ENCODE data around the gene PRM2.
A peak's percentile ranks its signal among the peaks of the same experiment; 100 is the strongest.
"Not testable (repeated sequence)": the region's sequence is repeated elsewhere in the genome, so short reads cannot be mapped to it uniquely, and the experiment has no call there.

Gene PRM2

GRCh38 chr16:11307639-11308492 is 31.6 kb upstream of the PRM2 start:
- DNase-seq: no peak

GRCh38 chr16:11306997-11307638 is 30.8 kb upstream of the PRM2 start:
- peak; percentile 24 for DNase-seq

GRCh38 chr16:11306381-11306780 is 30.1 kb upstream of the PRM2 start:
- no peak for DNase-seq

- peak; percentile 58 for DNase-seq
Observed at GRCh38 chr16:11303405-11304138, 27.3 kb upstream of the PRM2 start.

GRCh38 chr16:11302977-11303376 is 26.7 kb upstream of the PRM2 start:
- no peak for DNase-seq

GRCh38 chr16:11301645-11302501 is 25.6 kb upstream of the PRM2 start:
- DNase-seq: no peak

- DNase-seq: no peak
Observed at GRCh38 chr16:11300560-11300892, 24.2 kb upstream of the PRM2 start.

GRCh38 chr16:11299865-11300559 is 23.7 kb upstream of the PRM2 start:
- no peak for DNase-seq

- DNase-seq: not testable (repeated sequence)
Observed at GRCh38 chr16:11298950-11299547, 22.8 kb upstream of the PRM2 start.

- no peak for DNase-seq
Observed at GRCh38 chr16:11298143-11298900, 22.0 kb upstream of the PRM2 start.

GRCh38 chr16:11297492-11298142 is 21.3 kb upstream of the PRM2 start:
- DNase-seq: peak; percentile 96

- no peak for DNase-seq
Observed at GRCh38 chr16:11296706-11297491, 20.6 kb upstream of the PRM2 start.

- DNase-seq: no peak
Observed at GRCh38 chr16:11296351-11296705, 20.0 kb upstream of the PRM2 start.

- no peak for DNase-seq
Observed at GRCh38 chr16:11295672-11296071, 19.4 kb upstream of the PRM2 start.

- DNase-seq: no peak
Observed at GRCh38 chr16:11292076-11292748, 15.9 kb upstream of the PRM2 start.

- no peak for DNase-seq
Observed at GRCh38 chr16:11291091-11291703, 14.9 kb upstream of the PRM2 start.

- no peak for DNase-seq
Observed at GRCh38 chr16:11290102-11290893, 14.0 kb upstream of the PRM2 start.

GRCh38 chr16:11289696-11290095 is 13.4 kb upstream of the PRM2 start:
- DNase-seq: not testable (repeated sequence)

Data from hematopoietic multipotent progenitor cell treated with erythropoietin and hydrocortisone succinate and interleukin-3 and kit ligand, for 6 days (in vitro differentiated cells).